Activated CD8-positive, alpha-beta T cell treated with anti-CD3 and anti-CD28 coated beads for 36 hours (primary cell): ENCODE data around the gene LIN37. TPM values are rescaled to one million over a fixed set of nuclear protein-coding genes. Genes with fewer than 3 reads are reported as not detected.

Experiments
- ATAC-seq: fragments of 200-7000 bp; cut with Tn5 transposase; one replicate; pipeline ENCODE4 v1.10.0; 2021; ENCODE audit warnings: mild to moderate bottlenecking, moderate library complexity
- CTCF ChIA-PET: fragments of 350-600 bp; sonication (Branson Sonifier 250); formaldehyde crosslinking; loops from one replicate; lab custom pipeline; 2021; ENCODE audit warnings: antibody characterized with exemption; lab: Charles Lee
- POLR2A ChIA-PET: fragments of 350-600 bp; sonication (Branson Sonifier 250); formaldehyde crosslinking; loops from one replicate; lab custom pipeline; 2021; ENCODE audit warnings: antibody characterized with exemption; lab: Charles Lee
- DNase-seq: peaks from one replicate; pipeline ENCODE4 v3.0.0-alpha.2; 2020
- H3K27ac Mint-ChIP-seq: one replicate; pipeline ENCODE4 v1.8.0; 2021; ENCODE audit warnings: mild to moderate bottlenecking, mixed read lengths
- H3K27me3 Mint-ChIP-seq: one replicate; pipeline ENCODE4 v1.8.0; 2021; ENCODE audit warnings: mixed read lengths
- H3K36me3 Mint-ChIP-seq: one replicate; pipeline ENCODE4 v1.8.0; 2021; ENCODE audit warnings: low read depth, mixed read lengths
- H3K4me1 Mint-ChIP-seq: one replicate; pipeline ENCODE4 v1.8.0; 2021; ENCODE audit warnings: low read depth, mixed read lengths
- H3K4me3 Mint-ChIP-seq: one replicate; pipeline ENCODE4 v1.8.0; 2021; ENCODE audit warnings: mild to moderate bottlenecking, moderate library complexity, mixed read lengths
- H3K9me3 Mint-ChIP-seq: one replicate; pipeline ENCODE4 v1.8.0; 2021; ENCODE audit warnings: mixed read lengths
- intact Hi-C: fragments of 100-400 bp; cut with micrococcal nuclease; formaldehyde crosslinking; loops from one replicate; pipeline ENCODE4 v1.10.0; 2022
- total RNA-seq, 2 experiments: library from RNA; stranded (reverse); gene quantifications; one replicate each; pipeline ENCODE4 v1.2.3, GENCODE V29; 2021
- TF ChIP-seq, protein P1 (sequence below): fragments of 200-600 bp; IDR thresholded peaks from one replicate; pipeline ENCODE4 v1.8.0; 2022; ENCODE audit warnings: antibody characterized with exemption, mild to moderate bottlenecking

Gene LIN37
- total RNA-seq, 2 experiments from 2014 or later = 4.5 to 7.8 TPM

DNA sequence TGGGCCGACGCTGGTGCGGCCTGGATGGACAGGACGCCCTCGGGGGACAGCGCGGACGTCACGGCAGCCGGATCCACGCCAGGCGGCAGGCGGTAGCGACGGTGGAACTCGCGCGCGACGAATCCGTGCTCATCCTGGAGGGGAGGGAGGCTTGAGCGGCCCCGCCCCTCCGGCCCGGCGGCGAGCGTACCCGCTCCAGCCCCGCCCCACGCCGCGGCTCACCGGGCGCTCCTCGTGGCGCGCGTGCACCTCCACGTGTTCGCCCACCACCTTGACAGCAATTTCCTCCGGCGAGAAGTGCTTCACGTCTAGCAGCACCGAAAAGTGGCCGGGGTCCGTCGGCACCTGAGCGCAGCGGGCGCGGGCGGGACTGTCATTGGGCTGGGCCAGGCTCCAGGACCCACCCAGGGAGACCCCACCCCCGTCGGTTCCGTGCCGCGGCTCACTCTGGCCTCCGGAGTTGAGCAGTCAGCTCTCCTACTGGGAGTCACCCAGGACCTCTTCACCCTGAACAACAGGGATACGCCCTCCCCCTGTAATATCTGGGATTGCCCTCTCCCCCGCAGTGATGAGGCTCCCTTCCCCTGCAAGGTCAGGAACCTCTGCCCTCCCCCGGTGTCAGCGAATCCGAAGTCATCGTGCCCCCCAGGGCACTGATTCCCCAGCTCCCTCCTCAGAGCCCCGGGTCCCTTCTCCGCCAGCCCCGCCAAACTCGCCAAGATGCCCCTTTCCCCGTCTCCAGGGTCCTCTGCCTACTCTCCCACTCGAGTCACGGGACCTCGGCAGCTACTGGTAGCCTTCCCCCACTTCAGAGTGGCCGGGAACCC lies 7.4 kb downstream of the LIN37 start:
- intact Hi-C loops = no loop called here
- CTCF ChIA-PET = interaction anchor here (0.8 to 1.0 kb wide), 2 partner anchors 12 to 61 kb away, joined by 3 to 4 read pairs; no protein-coding TSS in a partner anchor
- H3K27ac Mint-ChIP-seq = no peak overlapping the region

DNA sequence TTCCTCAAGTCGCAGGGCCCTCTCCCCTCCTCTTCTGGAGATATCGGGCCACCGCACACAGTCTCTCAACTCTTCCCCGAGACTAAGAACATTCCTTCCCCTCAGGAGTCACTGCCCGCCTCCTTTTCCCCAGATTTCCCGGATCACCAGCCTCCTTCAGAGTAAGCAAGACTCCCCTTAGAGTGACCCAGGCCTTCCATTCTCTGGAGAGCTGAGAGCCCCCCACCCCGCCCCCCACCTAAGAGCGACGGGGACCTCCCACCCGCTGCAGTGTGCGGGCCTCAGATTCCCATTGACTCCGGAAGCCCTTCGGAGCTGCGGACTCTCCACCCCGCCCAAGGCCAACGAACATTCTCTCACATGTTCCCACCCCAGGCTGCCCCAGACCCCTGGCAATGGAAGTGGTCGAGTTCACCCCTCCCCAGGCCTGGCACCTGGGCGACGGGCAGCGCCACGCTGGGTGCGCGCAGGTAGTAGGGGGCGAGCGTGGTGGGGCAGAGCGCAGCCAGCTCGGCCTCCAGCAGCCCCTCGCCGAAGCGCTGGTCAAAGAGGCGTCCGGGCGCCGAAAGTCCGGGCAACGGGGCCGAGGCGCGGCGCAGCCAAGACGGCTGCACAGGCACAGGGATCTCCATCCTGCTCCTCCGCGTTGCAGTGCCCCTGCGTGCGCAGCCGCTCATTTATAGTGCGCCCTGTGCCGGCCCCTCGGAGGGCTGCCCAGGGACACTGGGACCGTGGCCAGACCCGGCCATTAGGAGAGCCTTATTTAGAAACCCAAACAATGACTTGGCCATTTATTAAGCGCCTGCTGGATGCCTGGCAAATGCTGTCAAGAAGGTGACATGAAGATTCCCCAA lies 8.2 kb downstream of the LIN37 start, which contains the start of gene HSPB6:
Gene HSPB6 (minus strand): TSS at position 653 of the 854 bp plus-strand sequence. CDS start 21 bp downstream, at position 632.
- H3K36me3 Mint-ChIP-seq = peaks cover 27% of the 10 kb centered on the region
- H3K4me1 Mint-ChIP-seq = peaks cover 23% of the 10 kb centered on the region
- TF ChIP-seq, protein P1, sequence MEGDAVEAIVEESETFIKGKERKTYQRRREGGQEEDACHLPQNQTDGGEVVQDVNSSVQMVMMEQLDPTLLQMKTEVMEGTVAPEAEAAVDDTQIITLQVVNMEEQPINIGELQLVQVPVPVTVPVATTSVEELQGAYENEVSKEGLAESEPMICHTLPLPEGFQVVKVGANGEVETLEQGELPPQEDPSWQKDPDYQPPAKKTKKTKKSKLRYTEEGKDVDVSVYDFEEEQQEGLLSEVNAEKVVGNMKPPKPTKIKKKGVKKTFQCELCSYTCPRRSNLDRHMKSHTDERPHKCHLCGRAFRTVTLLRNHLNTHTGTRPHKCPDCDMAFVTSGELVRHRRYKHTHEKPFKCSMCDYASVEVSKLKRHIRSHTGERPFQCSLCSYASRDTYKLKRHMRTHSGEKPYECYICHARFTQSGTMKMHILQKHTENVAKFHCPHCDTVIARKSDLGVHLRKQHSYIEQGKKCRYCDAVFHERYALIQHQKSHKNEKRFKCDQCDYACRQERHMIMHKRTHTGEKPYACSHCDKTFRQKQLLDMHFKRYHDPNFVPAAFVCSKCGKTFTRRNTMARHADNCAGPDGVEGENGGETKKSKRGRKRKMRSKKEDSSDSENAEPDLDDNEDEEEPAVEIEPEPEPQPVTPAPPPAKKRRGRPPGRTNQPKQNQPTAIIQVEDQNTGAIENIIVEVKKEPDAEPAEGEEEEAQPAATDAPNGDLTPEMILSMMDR = no peak
- CTCF ChIA-PET = interaction anchor here (0.8 to 1.3 kb wide), 4 partner anchors 9 to 62 kb away, joined by 3 to 4 read pairs (median 4); partner anchors contain the start of genes PSENEN and U2AF1L4
- intact Hi-C loops = no loop called here
- H3K27ac Mint-ChIP-seq = peak within 1 kb of the TSS; percentile 94
- peak; percentile 23 for DNase-seq
- peak within 1 kb of the TSS; percentile 89 for H3K4me3 Mint-ChIP-seq
- H3K9me3 Mint-ChIP-seq = no peaks in the 10 kb centered on the region
- POLR2A ChIA-PET = interaction anchor here (0.6 to 2.6 kb wide), 8 partner anchors 9 to 44 kb away, joined by 4 to 19 read pairs (median 4); partner anchors contain the start of genes IGFLR1, LIN37, PSENEN and U2AF1L4
- peaks cover 7% of the 10 kb centered on the region for H3K27me3 Mint-ChIP-seq
- no peak for ATAC-seq

More for the DNA sequence above, 7.4 kb downstream of the LIN37 start:
- POLR2A ChIA-PET = interaction anchor here (1.0 to 2.6 kb wide), 4 partner anchors 8 to 17 kb away, joined by 3 to 19 read pairs (median 6); partner anchors contain the start of genes IGFLR1, LIN37, PSENEN and U2AF1L4
- TF ChIP-seq, protein P1 = no peak
- Mint-ChIP-seq H3K9me3 (no peaks in the 10 kb centered on the region), H3K27me3 (peaks cover 7% of the 10 kb centered on the region), H3K4me1 (peaks cover 23% of the 10 kb centered on the region), H3K36me3 (peaks cover 24% of the 10 kb centered on the region), H3K4me3 (peak overlapping the region; percentile 89)
- no peak for ATAC-seq
- peak; percentile 67 for DNase-seq

GRCh38 chr19:35757231-35757748 lies 8.9 kb downstream of the LIN37 start:
- TF ChIP-seq, protein P1 = no peak
- DNase-seq (peak; percentile 72), ATAC-seq (peak; percentile 27)
- POLR2A ChIA-PET = interaction anchor here (0.6 to 2.6 kb wide), 7 partner anchors 9 to 45 kb away, joined by 4 to 19 read pairs (median 4); partner anchors contain the start of genes LIN37, PSENEN and U2AF1L4
- peak overlapping the region; percentile 89 for H3K4me3 Mint-ChIP-seq
- H3K36me3 Mint-ChIP-seq = peaks cover 32% of the 10 kb centered on the region
- peaks cover 23% of the 10 kb centered on the region for H3K4me1 Mint-ChIP-seq
- H3K27ac Mint-ChIP-seq = peak overlapping the region; percentile 94
- H3K9me3 Mint-ChIP-seq = no peaks in the 10 kb centered on the region
- peaks cover 7% of the 10 kb centered on the region for H3K27me3 Mint-ChIP-seq
- intact Hi-C loops = no loop called here
- CTCF ChIA-PET = interaction anchor here (1.0 to 1.3 kb wide), 2 partner anchors 9 to 12 kb away, joined by 3 to 4 read pairs; partner anchors contain the start of genes PSENEN and U2AF1L4

- CTCF ChIA-PET = interaction anchor here (1.0 to 1.3 kb wide), 2 partner anchors 10 to 13 kb away, joined by 3 to 4 read pairs; partner anchors contain the start of genes PSENEN and U2AF1L4
Observed at GRCh38 chr19:35757749-35758608, 9.6 kb downstream of the LIN37 start, which contains the start of gene PROSER3. PROSER3 (plus strand) TSS chr19:35758176; CDS start chr19:35758216, 40 bp downstream.

More at GRCh38 chr19:35757749-35758608, 9.6 kb downstream of the LIN37 start, which contains the start of gene PROSER3:
- TF ChIP-seq, protein P1 = no peak
- intact Hi-C loops = no loop called here
- ATAC-seq (peak; percentile 96), DNase-seq (peak; percentile 99)
- H3K27me3 Mint-ChIP-seq = peaks cover 7% of the 10 kb centered on the region
- peaks cover 32% of the 10 kb centered on the region for H3K36me3 Mint-ChIP-seq
- peak within 1 kb of the TSS; percentile 89 for H3K4me3 Mint-ChIP-seq
- H3K9me3 Mint-ChIP-seq = no peaks in the 10 kb centered on the region
- H3K27ac Mint-ChIP-seq = peak within 1 kb of the TSS; percentile 94
- peaks cover 23% of the 10 kb centered on the region for H3K4me1 Mint-ChIP-seq
- POLR2A ChIA-PET = interaction anchor here (0.9 to 2.6 kb wide), 6 partner anchors 9 to 45 kb away, joined by 4 to 19 read pairs (median 4); partner anchors contain the start of genes LIN37, PSENEN and U2AF1L4
